Glomerular endothelial cell (primary cell): Measurements from ENCODE around the gene S1PR5. TPM values are rescaled to one million over a fixed set of nuclear protein-coding genes. Genes with fewer than 3 reads are reported as not detected.

Experiments used
- DNase-seq: peaks from one replicate; pipeline ENCODE4 v3.0.0-alpha.2; 2011; ENCODE audit warnings: low read depth, low spot score; ENCODE audit errors: extremely low read depth
- total RNA-seq: library from RNA; depleted of rRNA; stranded (reverse); fragments of >200 nt; gene quantifications from 2 replicates; pipeline ENCODE4 v1.2.3, GENCODE V29; 2015

Gene S1PR5
- total RNA-seq, 1 donor from 2014 or later = 0.88 TPM

- DNase-seq = no peak
Observed at GRCh38 chr19:10473192-10473591, 44.1 kb downstream of the S1PR5 start.

GRCh38 chr19:10471909-10472308 lies 45.3 kb downstream of the S1PR5 start:
- DNase-seq = no peak

- DNase-seq = no peak
Observed at GRCh38 chr19:10468133-10468532, 49.1 kb downstream of the S1PR5 start.

GRCh38 chr19:10467104-10467706 lies 50.0 kb downstream of the S1PR5 start:
- DNase-seq = no peak

DNA sequence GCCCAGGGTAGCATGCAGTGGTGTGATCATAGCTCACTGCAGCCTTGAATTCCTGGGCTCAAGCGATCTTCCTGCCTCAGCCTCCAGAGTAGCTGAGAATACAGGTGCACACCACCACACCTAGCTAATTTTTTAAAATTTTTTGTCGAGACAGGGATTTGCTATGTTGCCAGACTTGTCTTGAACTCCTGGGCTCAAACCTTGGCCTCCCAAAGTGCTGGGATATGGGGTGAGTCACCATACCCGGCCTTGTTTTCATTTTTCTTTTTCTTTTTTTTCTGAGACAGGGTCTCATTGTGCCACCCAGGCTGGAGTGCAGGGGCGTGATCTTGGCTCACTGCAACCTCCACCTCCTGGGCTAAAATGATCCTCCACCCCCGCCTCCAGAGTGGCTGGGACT lies 52.8 kb downstream of the S1PR5 start:
- no peak for DNase-seq

Other genes with a start within 250 kb of the S1PR5 start
- 139 and 564 TPM in 2 replicates for gene ICAM1, start 246.3 kb downstream of the S1PR5 start, total RNA-seq
- 1.8 TPM in 1 of 2 replicates, not detected in the other for gene ICAM4, start 230.5 kb downstream of the S1PR5 start, total RNA-seq
- 0.06 TPM in 1 of 2 replicates, not detected in the other for gene ICAM5, start 227.5 kb downstream of the S1PR5 start, total RNA-seq
- 0.39 and 1.3 TPM in 2 replicates for gene ZGLP1, start 207.6 kb downstream of the S1PR5 start, total RNA-seq
- gene FDX2, start 201.4 kb downstream of the S1PR5 start, total RNA-seq = 19.0 and 20.8 TPM in 2 replicates
- 37.4 and 68.2 TPM in 2 replicates for gene RAVER1, start 183.9 kb downstream of the S1PR5 start, total RNA-seq
- gene ICAM3, start 177.8 kb downstream of the S1PR5 start, total RNA-seq = 9.3 and 11.3 TPM in 2 replicates
- gene TYK2, start 136.9 kb downstream of the S1PR5 start, total RNA-seq = 83.1 and 178 TPM in 2 replicates
- gene CDC37, start 113.9 kb downstream of the S1PR5 start, total RNA-seq = 276 and 332 TPM in 2 replicates
- 4.8 and 5.3 TPM in 2 replicates for gene PDE4A, start 96.9 kb downstream of the S1PR5 start, total RNA-seq
- 69.9 and 70.4 TPM in 2 replicates for gene KEAP1, start 14.1 kb downstream of the S1PR5 start, total RNA-seq
- gene ATG4D, start 26.5 kb upstream of the S1PR5 start, total RNA-seq = 18.9 and 28.4 TPM in 2 replicates
- gene KRI1, start 48.6 kb upstream of the S1PR5 start, total RNA-seq = 7.7 and 16.2 TPM in 2 replicates
- gene CDKN2D, start 51.5 kb upstream of the S1PR5 start, total RNA-seq = 1.6 and 4.8 TPM in 2 replicates
- 1.4 and 3.0 TPM in 2 replicates for gene AP1M2, start 69.9 kb upstream of the S1PR5 start, total RNA-seq
- gene SLC44A2, start 108.1 kb upstream of the S1PR5 start, total RNA-seq = 92.2 and 129 TPM in 2 replicates
- 99.9 and 183 TPM in 2 replicates for gene ILF3, start 136.9 kb upstream of the S1PR5 start, total RNA-seq
- gene QTRT1, start 184.0 kb upstream of the S1PR5 start, total RNA-seq = 23.9 and 25.6 TPM in 2 replicates
- gene DNM2, start 200.6 kb upstream of the S1PR5 start, total RNA-seq = 123 and 178 TPM in 2 replicates